ENCODE data around the gene OR52B6. TPM values are rescaled to one million over a fixed set of nuclear protein-coding genes. Genes with fewer than 3 reads are reported as not detected.

Gene OR52B6
- total RNA-seq, 1 donor from 2014 or later: not detected

DNA sequence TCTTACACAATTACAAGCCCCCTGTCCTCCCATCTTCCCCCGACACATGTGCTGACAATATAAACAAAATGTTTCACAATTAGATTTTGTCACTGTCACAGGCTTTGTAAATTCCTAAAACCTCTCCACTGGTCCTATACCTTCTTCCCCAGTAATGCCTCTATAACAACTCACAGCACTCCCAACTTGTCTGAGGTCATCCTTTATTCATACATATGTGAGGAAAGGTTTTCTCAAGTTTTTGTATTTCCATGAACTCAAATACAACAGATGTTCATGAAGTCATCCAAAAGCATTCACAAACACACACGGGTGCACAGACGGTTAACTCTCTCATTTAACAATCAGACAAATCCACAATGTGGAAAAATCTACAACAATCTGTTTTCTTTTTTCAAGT lies 34.2 kb upstream of the OR52B6 start:
- Histone ChIP-seq H3K27me3 (no peaks in the 10 kb centered on the region), H3K9me3 (no peaks in the 10 kb centered on the region), H3K4me1 (no peaks in the 10 kb centered on the region), H3K27ac (no peak overlapping the region), H3K36me3 (no peaks in the 10 kb centered on the region), H3K4me3 (no peak overlapping the region)
- TF ChIP-seq POLR2A (IDR thresholded peaks at IDR 0.05) (no peak), POLR2AphosphoS5 (IDR thresholded peaks at IDR 0.05; ENCODE audit: insufficient read depth in 1 of 2, low read depth in 1 of 2) (no peak)
- TF ChIP-seq, protein P1, sequence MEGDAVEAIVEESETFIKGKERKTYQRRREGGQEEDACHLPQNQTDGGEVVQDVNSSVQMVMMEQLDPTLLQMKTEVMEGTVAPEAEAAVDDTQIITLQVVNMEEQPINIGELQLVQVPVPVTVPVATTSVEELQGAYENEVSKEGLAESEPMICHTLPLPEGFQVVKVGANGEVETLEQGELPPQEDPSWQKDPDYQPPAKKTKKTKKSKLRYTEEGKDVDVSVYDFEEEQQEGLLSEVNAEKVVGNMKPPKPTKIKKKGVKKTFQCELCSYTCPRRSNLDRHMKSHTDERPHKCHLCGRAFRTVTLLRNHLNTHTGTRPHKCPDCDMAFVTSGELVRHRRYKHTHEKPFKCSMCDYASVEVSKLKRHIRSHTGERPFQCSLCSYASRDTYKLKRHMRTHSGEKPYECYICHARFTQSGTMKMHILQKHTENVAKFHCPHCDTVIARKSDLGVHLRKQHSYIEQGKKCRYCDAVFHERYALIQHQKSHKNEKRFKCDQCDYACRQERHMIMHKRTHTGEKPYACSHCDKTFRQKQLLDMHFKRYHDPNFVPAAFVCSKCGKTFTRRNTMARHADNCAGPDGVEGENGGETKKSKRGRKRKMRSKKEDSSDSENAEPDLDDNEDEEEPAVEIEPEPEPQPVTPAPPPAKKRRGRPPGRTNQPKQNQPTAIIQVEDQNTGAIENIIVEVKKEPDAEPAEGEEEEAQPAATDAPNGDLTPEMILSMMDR (IDR thresholded peaks at IDR 0.05): no peak
- no peak for DNase-seq (ENCODE audit: extremely low spot score in 2 of 2)
- intact Hi-C loops (cut with DNase I): no loop called here

DNA sequence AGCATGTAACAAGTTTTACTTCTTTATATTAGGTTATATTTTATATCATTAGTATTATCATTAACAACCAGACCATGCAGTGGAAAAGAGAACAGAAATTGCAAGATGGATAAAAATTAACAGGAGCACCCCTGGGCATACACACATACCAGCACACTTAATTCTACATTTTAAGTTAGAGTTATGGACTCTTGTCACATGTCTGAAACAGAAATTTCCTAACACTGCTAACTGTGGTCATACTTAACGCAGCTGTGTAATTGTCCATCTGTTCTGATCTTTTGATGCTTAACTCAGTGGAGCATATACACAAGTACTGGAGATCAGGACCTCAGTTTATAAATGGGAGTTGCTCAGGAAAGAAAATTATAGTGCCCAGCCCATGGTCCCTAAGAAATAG lies 32.7 kb upstream of the OR52B6 start:
- TF ChIP-seq POLR2AphosphoS5 (IDR thresholded peaks at IDR 0.05; ENCODE audit: insufficient read depth in 1 of 2, low read depth in 1 of 2) (no peak), POLR2A (IDR thresholded peaks at IDR 0.05) (no peak)
- TF ChIP-seq, protein P1 (IDR thresholded peaks at IDR 0.05): no peak
- no peaks in the 10 kb centered on the region for H3K36me3 ChIP-seq
- DNase-seq (ENCODE audit: extremely low spot score in 2 of 2): no peak
- H3K4me1 ChIP-seq: no peaks in the 10 kb centered on the region
- intact Hi-C loops (cut with DNase I): no loop called here
- no peaks in the 10 kb centered on the region for H3K9me3 ChIP-seq
- H3K27ac ChIP-seq: no peak overlapping the region
- no peak overlapping the region for H3K4me3 ChIP-seq
- H3K27me3 ChIP-seq: no peaks in the 10 kb centered on the region

DNA sequence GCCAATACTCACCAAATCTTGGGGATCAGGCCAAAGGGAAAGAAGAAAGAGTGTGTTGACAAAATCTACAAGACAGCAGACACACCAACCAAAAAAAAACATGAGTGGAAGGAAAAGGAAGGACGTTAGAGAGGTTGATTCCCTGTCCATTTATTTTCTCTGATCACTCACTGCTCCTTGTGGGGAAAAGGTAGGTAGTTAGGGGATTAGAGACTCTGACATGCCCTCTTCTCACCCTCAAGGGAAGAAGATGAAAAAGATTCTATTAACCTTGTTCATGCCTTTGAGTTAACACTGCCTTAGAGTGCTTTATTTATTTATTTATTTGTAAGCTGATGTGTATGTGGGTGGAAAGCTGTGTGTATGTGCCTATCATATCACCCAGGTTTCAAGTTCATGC lies 32.2 kb upstream of the OR52B6 start, which contains the start of gene OR52H1:
TSS of gene OR52H1 (minus strand) at position 101 of the 400 bp plus-strand sequence. CDS start 3,035 bp downstream, outside the sequence.
- H3K4me3 ChIP-seq: no peak within 1 kb of the TSS
- TF ChIP-seq POLR2A (IDR thresholded peaks at IDR 0.05) (no peak), POLR2AphosphoS5 (IDR thresholded peaks at IDR 0.05; ENCODE audit: insufficient read depth in 1 of 2, low read depth in 1 of 2) (no peak)
- TF ChIP-seq, protein P1 (IDR thresholded peaks at IDR 0.05): no peak
- no peak for DNase-seq (ENCODE audit: extremely low spot score in 2 of 2)
- H3K27me3 ChIP-seq: no peaks in the 10 kb centered on the region
- H3K27ac ChIP-seq: no peak within 1 kb of the TSS
- H3K36me3 ChIP-seq: no peaks in the 10 kb centered on the region
- H3K9me3 ChIP-seq: no peaks in the 10 kb centered on the region
- intact Hi-C loops (cut with DNase I): no loop called here
- no peaks in the 10 kb centered on the region for H3K4me1 ChIP-seq

DNA sequence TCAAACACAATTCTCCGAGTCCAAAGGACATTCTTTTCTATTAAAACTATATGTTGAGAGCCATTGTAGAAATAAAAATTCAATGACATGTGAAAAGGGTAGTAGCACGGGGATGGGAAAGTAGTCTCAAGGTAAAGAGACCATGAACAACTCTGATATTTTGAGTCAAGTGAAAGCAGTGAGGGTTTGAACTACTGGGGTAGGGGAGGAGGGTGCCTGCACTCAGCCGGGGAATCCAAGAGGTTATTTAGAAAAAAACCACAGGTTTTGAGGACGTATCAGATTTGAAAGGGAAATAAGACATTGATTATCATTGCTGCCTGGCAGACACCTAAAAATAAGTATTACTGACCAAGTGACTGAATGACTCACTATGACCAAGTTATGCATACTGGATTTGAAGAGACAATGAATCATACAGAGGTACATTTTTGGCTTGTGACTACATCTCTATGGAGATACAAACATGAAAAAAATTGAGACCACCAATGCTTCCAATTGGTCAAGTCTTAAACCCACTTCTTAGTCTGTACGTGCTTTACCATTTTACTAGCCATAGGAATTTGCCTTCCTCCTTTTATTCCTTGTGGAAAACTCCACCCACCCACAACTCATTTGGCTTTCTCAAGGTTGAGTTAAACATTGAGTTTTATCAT lies 30.1 kb upstream of the OR52B6 start:
- Histone ChIP-seq H3K4me1 (no peaks in the 10 kb centered on the region), H3K4me3 (no peak overlapping the region), H3K27me3 (no peaks in the 10 kb centered on the region), H3K36me3 (no peaks in the 10 kb centered on the region), H3K9me3 (no peaks in the 10 kb centered on the region), H3K27ac (no peak overlapping the region)
- TF ChIP-seq, protein P1 (IDR thresholded peaks at IDR 0.05): no peak
- TF ChIP-seq POLR2AphosphoS5 (IDR thresholded peaks at IDR 0.05; ENCODE audit: insufficient read depth in 1 of 2, low read depth in 1 of 2) (no peak), POLR2A (IDR thresholded peaks at IDR 0.05) (no peak)
- intact Hi-C loops (cut with DNase I): no loop called here
- no peak for DNase-seq (ENCODE audit: extremely low spot score in 2 of 2)

DNA sequence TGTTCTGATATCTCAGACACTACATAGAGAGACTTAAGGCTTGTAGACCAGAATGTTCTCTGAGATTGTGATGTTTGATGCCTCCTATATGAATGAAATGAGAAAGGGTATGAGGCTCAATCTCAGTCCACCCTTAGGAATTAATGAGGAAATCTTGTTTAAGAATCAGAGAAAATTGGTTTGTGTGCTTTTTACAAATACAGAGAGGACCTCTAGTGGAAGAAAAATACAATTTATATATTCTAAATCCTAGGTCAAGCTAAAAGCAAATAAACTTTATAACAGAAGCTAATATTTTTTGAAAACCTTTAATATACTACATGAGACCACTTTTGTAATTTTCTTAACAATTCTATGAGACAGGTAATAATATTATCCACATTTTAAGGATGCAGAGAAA lies 27.3 kb upstream of the OR52B6 start:
- Histone ChIP-seq H3K4me1 (no peaks in the 10 kb centered on the region), H3K27ac (no peak overlapping the region), H3K4me3 (no peak overlapping the region), H3K27me3 (no peaks in the 10 kb centered on the region), H3K9me3 (no peaks in the 10 kb centered on the region), H3K36me3 (no peaks in the 10 kb centered on the region)
- no peak for DNase-seq (ENCODE audit: extremely low spot score in 2 of 2)
- intact Hi-C loops (cut with DNase I): no loop called here
- TF ChIP-seq POLR2A (IDR thresholded peaks at IDR 0.05) (no peak), POLR2AphosphoS5 (IDR thresholded peaks at IDR 0.05; ENCODE audit: insufficient read depth in 1 of 2, low read depth in 1 of 2) (no peak)
- TF ChIP-seq, protein P1 (IDR thresholded peaks at IDR 0.05): no peak

All from vagina (tissue), 2 donors.